Activated CD8-positive, alpha-beta memory T cell treated with anti-CD3 and anti-CD28 coated beads, Interleukin-2, amount 50 U/mL, for 4 hours (primary cell): ENCODE results near the gene RAB14.

Experiments used
- DNase-seq: peaks from one replicate; pipeline ENCODE4 v3.0.0-alpha.2; 2020

The RAB14 gene

GRCh38 chr9:121218357-121219027, 16.8 kb upstream of the RAB14 start:
- DNase-seq = no peak

- no peak for DNase-seq
These were observed 16.1 kb upstream of the RAB14 start for GRCh38 chr9:121217609-121218292.

- DNase-seq = no peak
These were observed 14.7 kb upstream of the RAB14 start for GRCh38 chr9:121216271-121216805.

GRCh38 chr9:121214005-121214404, 12.3 kb upstream of the RAB14 start:
- DNase-seq = no peak

- DNase-seq = peak; percentile 65
These were observed 11.6 kb upstream of the RAB14 start for GRCh38 chr9:121213136-121213806.

- DNase-seq = no peak
These were observed 8.9 kb upstream of the RAB14 start for GRCh38 chr9:121210536-121210935.

GRCh38 chr9:121207371-121207940, 5.8 kb upstream of the RAB14 start:
- DNase-seq = no peak

- no peak for DNase-seq
These were observed 5.1 kb upstream of the RAB14 start for GRCh38 chr9:121206516-121207370.

GRCh38 chr9:121204611-121205010, 2.9 kb upstream of the RAB14 start:
- DNase-seq = no peak

GRCh38 chr9:121204121-121204520, 2.5 kb upstream of the RAB14 start:
- DNase-seq = no peak

GRCh38 chr9:121201045-121201737, 478 bp downstream of the RAB14 start:
- peak; percentile 58 for DNase-seq

- no peak for DNase-seq
These were observed 1.3 kb downstream of the RAB14 start for GRCh38 chr9:121200356-121200755.

GRCh38 chr9:121199921-121200320, 1.7 kb downstream of the RAB14 start:
- no peak for DNase-seq

- no peak for DNase-seq
These were observed 3.1 kb downstream of the RAB14 start for GRCh38 chr9:121198512-121199042.

GRCh38 chr9:121197132-121197531, 4.5 kb downstream of the RAB14 start:
- no peak for DNase-seq

GRCh38 chr9:121196389-121196788, 5.3 kb downstream of the RAB14 start:
- DNase-seq = no peak

- DNase-seq = no peak
These were observed 6.9 kb downstream of the RAB14 start for GRCh38 chr9:121194730-121195129.

- DNase-seq = no peak
These were observed 8.6 kb downstream of the RAB14 start for GRCh38 chr9:121192959-121193640.

GRCh38 chr9:121192518-121192917, 9.2 kb downstream of the RAB14 start:
- DNase-seq = no peak

- no peak for DNase-seq
These were observed 10.4 kb downstream of the RAB14 start for GRCh38 chr9:121191235-121191634.

- no peak for DNase-seq
These were observed 12.0 kb downstream of the RAB14 start for GRCh38 chr9:121189660-121190059.
